ENCODE data around the gene DHRS11.

Gene DHRS11

GRCh38 chr17:36612323-36612722 is 20.6 kb downstream of the DHRS11 start:
- in situ Hi-C loops (cut with MboI; ENCODE audit: low sequenced_read_pairs): loop anchor here (25.0 kb wide), 1 partner anchor 750 kb away; no protein-coding TSS in a partner anchor

DNA sequence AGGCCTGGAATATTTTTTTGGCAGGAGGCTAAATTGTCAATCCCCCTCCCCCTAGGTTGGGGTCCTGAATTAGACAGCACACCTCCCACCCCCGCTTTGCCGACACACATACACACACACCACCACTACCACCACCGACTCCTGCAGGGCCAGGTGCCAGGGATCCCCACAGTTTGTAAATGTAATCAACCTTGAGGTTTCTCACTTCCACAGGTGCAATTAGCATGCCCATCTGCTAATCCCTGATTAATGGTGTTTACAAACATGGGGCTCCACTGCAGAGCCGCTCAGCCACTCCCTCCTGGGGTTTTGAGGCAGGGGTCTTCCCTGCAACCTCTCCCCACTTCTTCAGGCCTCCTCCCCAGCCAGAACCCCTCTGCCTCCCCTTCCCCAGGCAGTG is 21.5 kb downstream of the DHRS11 start:
- in situ Hi-C loops (cut with MboI; ENCODE audit: low sequenced_read_pairs): loop anchor here (25.0 kb wide), 1 partner anchor 749 kb away; no protein-coding TSS in a partner anchor

DNA sequence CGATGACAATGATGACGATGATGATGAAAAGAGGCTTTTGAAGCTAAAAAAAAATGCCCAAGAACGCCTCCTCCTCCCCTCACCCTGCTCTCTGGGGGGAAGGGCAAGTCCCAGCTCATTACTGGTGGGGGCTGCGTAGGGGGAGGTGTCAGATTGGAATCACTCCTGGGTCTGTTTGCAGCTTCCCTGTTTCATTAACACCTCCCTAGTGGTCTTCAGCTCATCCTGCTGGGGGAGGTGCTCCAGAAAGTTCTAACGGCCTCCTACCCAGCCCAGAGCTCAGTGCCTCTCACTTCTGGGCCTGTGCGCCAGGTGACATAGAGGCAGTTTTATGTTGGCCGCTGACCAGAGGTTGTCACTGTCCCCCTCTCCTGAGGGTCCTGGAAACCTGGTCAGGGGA is 22.4 kb downstream of the DHRS11 start:
- in situ Hi-C loops (cut with MboI; ENCODE audit: low sequenced_read_pairs): loop anchor here (25.0 kb wide), 1 partner anchor 748 kb away; no protein-coding TSS in a partner anchor

- in situ Hi-C loops (cut with MboI; ENCODE audit: low sequenced_read_pairs): loop anchor here (25.0 kb wide), 1 partner anchor 747 kb away; no protein-coding TSS in a partner anchor
These were observed 23.3 kb downstream of the DHRS11 start for GRCh38 chr17:36614933-36615332.

GRCh38 chr17:36616061-36617029 is 24.7 kb downstream of the DHRS11 start:
- in situ Hi-C loops (cut with MboI; ENCODE audit: low sequenced_read_pairs): loop anchor here (25.0 kb wide), 1 partner anchor 746 kb away; no protein-coding TSS in a partner anchor

DNA sequence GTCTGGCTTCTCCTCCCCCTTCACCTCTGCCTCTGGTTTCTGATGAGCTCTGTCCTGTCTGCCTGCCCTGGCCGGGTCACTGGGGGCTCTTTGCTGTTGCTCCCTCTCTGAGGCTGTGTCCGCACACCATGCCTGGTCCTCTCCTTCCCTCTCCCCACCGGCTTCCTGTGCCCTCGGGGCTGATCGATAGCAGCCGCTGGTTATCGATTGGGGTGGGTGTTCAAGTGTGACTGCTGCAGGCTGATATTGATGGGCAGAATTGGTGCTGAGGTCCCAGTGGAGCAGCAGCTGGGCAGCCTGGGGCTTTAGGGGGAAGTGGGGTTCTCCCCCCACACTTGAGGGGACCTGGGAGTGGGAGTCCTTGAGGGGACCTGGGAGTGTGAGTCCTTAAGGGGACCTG is 26.1 kb downstream of the DHRS11 start:
- in situ Hi-C loops (cut with MboI; ENCODE audit: low sequenced_read_pairs): loop anchor here (25.0 kb wide), 1 partner anchor 745 kb away; no protein-coding TSS in a partner anchor

DNA sequence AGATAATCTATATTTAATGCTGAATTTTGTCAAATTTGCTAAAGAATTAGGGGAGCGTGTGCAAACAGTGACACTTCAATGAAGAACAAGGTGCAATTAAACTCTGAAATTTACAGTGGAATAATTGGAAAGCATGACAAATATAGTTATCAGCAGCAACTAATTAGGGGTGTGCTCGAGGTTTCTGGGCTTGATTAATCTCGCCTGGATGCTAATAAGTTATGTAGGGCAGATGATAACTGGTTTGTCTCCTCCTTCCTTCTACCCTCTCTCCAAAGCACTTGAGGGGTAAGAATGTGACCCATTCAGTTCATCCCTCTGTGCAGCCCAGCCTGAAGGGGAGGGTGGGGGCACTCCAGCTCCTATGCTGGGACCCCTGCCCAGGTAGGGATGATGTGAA is 31.6 kb downstream of the DHRS11 start:
- in situ Hi-C loops (cut with MboI; ENCODE audit: low sequenced_read_pairs): loop anchor here (25.0 kb wide), 1 partner anchor 739 kb away; no protein-coding TSS in a partner anchor

DNA sequence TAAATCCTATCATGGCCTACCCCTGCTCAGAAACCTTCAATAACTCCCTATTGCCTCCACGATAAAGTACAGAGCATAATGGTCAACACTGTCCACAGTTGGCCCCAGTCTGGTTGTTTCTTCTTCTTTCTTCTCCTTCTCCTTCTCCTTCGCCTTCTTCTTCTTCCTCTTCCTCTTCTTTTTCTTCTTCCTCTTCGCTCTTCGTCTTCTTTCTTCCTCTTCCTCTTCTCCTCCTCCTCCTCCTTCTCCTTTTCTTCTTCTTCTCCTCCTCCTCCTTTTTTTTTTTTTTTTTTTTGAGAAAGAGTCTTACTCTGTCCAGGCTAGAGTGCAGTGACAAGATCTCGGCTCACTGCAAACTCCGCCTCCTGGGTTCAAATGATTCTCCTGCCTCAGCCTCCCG is 33.5 kb downstream of the DHRS11 start:
- in situ Hi-C loops (cut with MboI; ENCODE audit: low sequenced_read_pairs): loop anchor here (25.0 kb wide), 1 partner anchor 612 kb away; no protein-coding TSS in a partner anchor

DNA sequence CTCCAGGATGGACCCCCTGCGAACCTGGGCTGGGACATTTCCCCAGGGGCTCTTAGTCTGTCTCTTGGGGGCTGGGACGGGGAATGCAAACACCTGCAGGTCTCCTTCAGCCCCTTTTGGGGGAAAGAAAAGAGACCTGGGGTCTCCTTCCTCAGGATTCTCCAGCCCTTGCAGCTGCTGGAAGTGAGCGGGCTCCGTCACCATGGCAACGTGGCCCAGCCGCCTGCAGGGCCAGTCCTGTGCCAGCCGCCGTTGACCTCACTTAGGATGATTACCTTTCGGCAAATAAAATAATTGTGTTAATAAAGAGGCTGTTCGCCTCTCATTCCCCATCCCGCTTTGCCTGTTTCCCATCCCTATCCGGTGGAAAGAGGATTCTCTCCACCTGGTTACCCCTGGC is 35.4 kb downstream of the DHRS11 start:
- in situ Hi-C loops (cut with MboI; ENCODE audit: low sequenced_read_pairs): loop anchor here (25.0 kb wide), 1 partner anchor 610 kb away; no protein-coding TSS in a partner anchor

DNA sequence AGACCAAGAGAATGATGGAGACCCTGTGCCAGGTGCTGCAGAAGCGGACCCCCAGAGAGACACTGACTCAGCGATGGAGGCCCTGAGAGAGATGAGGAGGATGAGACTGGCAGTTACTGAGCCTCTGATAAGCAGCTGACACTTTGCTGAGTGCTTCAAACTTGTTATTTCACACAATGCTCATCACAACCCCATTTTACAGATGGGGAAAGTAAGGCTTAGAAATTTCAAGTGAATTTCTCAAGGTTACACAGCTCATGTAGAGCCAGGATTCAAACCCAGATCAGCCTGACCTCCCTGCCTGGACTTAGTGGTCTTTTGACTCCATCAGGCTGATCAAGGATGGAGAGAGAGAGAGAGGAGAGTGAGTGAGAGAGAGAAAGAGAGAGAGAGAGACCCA is 36.9 kb downstream of the DHRS11 start:
- in situ Hi-C loops (cut with MboI; ENCODE audit: low sequenced_read_pairs): loop anchor here (25.0 kb wide), 1 partner anchor 609 kb away; no protein-coding TSS in a partner anchor

DNA sequence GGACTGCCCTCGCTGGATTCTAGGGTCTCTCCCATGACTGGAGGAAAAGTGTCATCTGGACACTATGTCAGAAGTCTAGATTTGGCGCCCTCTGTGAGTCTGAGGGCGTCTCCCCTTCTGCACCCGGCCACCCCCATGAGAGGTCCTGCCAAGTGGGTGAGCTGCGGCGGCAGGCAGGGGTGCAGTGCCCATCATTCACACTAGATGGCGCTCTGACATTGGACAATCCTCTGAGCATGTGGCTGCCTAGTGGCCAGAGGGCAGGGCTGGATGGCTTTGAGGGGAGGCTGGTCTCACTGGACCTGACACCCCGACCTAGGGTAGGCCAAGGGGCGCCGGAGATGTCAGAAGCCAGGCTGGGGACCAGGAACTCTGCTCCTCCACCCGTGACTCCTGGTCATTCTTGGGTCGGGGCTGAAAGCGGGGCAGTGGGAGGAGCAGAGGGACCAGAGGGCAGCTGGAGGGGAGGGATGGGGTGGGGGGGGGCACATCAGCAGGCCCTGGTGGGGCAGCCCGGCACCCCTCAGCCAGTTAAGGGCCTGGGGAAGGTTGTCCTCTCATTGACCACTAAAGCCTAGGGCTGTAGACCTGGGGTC is 37.7 kb downstream of the DHRS11 start:
- in situ Hi-C loops (cut with MboI; ENCODE audit: low sequenced_read_pairs): loop anchor here (25.0 kb wide), 1 partner anchor 608 kb away; no protein-coding TSS in a partner anchor

DNA sequence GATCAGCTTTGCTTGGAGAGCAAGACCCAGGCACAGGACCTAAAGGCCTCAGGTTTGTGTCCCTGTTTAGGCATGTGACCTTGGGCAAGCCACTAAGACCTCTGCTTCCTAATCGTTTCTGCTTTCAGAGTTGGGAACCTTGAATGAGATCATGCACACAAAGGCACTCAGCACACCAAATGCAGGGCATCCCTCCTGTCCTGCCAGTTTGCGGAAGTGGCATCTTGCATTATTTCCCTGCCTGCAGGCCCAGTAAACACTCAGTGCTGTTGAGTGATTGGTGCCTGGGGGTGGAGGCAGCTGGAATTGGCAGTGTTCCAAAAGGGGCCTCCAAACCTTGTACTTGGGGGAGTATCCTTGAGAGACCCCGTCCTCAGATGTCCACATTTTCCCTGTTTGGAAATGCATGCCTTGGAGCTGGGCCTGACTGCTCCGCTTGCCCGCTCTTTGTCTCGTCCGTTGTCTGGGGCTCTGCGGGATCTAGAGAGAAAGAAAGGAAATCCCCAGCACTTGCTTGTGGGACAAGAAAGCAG is 38.4 kb downstream of the DHRS11 start:
- in situ Hi-C loops (cut with MboI; ENCODE audit: low sequenced_read_pairs): loop anchor here (25.0 kb wide), 1 partner anchor 607 kb away; no protein-coding TSS in a partner anchor

DNA sequence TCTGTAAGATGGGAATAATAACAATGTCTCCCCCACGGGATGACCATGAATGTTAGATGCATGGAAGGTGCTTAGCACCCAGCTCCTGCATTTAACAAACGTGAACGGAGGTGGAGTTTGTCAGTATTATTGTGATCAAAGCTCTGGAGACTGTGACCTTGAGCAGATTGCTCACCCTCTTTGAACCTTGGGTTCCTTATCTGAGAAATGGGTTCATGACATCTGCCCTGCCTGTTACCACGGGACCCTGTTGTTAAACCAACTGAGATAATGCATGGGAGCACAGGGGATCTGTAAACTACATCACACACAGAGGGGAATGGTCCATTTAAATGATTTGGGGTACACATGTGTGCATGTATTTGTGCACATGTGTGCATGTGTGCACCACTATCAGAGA is 39.3 kb downstream of the DHRS11 start:
- in situ Hi-C loops (cut with MboI; ENCODE audit: low sequenced_read_pairs): loop anchor here (25.0 kb wide), 1 partner anchor 606 kb away; no protein-coding TSS in a partner anchor

- in situ Hi-C loops (cut with MboI; ENCODE audit: low sequenced_read_pairs): loop anchor here (25.0 kb wide), 1 partner anchor 604 kb away; no protein-coding TSS in a partner anchor
These were observed 41.5 kb downstream of the DHRS11 start for GRCh38 chr17:36632916-36633771.

DNA sequence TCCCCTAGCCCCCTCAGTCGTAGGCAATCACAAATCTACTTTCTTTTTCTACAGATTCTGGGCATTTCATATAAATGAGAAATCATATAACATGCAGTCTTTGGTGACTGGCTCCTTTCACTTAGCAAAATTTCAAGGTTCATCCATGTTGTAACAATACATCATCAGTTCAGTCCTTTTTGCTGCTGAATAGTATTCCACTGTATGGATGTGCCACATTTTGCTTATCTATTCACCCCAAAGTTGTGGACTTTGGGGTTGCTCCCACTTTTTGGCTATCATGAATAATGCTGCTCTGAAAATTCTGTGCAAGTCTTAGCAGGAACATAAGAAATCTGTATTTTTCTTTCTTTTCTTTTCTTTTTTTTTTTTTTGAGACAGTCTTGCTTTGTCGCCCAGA is 48.7 kb downstream of the DHRS11 start:
- in situ Hi-C loops (cut with MboI; ENCODE audit: low sequenced_read_pairs): loop anchor here (25.0 kb wide), 1 partner anchor 597 kb away; no protein-coding TSS in a partner anchor

GRCh38 chr17:36640836-36641235 is 49.2 kb downstream of the DHRS11 start:
- in situ Hi-C loops (cut with MboI; ENCODE audit: low sequenced_read_pairs): loop anchor here (25.0 kb wide), 1 partner anchor 596 kb away; no protein-coding TSS in a partner anchor

DNA sequence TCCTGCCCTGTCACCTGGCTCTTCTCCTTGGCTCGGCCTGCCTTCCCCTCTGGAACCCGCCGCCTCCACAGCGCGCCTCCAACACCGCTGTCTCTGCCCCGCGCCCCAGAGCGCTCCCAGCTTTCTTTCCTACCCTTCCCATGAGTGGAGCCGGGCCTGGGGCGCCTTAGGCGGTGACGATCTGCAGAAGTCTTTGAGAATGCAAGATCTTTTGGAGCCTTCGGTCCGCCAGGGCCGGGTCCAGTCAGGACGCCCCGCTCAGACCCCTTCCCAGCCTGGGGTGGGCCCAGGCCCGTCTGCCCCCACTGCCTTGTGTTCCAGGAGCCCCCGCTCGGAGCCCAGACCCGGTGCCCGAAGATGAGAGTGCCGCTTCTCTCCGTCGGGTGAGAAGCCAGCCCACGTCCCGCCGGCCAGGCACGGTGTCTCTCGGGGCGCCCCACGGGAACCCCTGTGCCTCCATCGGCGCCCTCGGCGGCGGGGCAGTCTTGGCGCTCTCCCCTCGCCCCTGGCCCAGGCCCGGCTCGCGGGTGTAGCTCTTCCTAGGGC is 49.7 kb downstream of the DHRS11 start:
- in situ Hi-C loops (cut with MboI; ENCODE audit: low sequenced_read_pairs): loop anchor here (25.0 kb wide), 1 partner anchor 596 kb away; no protein-coding TSS in a partner anchor

DNA sequence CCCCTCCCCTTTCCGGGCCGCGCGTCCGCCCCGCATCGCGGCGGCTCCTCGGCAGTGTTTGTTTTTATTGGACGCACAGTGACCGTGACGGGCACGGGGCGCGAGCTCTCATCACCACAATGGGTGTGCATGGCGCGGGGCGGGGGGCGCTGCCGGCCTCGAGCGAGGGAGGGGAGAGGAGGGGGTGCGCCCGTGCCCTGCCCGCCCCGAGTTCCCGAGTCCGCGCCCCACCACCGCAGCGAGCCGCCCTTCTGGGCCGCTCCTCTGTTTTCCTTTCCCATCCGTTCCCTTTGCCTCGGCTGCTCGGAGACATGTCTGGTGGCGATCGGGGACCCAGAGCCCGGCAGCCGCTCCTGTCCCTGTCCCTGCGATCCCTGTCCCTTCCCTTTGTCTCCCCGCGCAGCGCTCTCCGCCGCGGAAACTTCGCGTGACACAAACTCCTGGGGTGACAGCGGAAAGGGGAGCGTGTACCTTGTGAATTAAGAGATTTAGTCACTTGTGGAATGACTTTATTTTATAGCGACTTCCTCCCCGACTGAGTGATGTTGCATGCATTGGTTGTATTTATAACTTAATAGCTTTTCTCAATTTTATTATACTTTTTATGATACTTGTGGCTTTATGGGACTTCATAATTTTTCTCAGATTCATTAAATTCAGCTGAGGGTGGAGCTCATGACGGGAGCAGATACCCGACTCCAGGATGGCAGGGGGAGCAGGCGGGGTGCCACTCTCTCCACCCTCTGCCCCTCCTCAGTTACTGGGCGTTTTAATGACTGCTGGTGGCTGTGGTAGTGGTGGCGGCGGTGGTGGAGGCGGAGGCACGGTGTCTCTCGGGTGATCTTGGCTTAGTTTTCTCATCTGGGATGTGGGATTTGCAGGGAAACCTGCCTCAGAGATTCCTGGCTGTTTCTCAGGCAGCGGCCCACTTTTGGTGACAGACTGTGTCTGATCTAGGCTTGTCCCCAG is 50.5 kb downstream of the DHRS11 start:
- in situ Hi-C loops (cut with MboI; ENCODE audit: low sequenced_read_pairs): loop anchor here (25.0 kb wide), 1 partner anchor 595 kb away; no protein-coding TSS in a partner anchor

All from HL-60/S4 treated with phorbol 12-myristate 13-acetate at 8.2 ng/mL for 4 days and 3 days (cell line).